ENCODE measurements around the gene HSF5. TPM values are rescaled to one million over a fixed set of nuclear protein-coding genes. Genes with fewer than 3 reads are reported as not detected.
"Not testable (repeated sequence)": the region's sequence is repeated elsewhere in the genome, so short reads cannot be mapped to it uniquely, and the experiment has no call there.

The HSF5 gene
- total RNA-seq, 1 experiment from 2014 or later, result not detected

DNA sequence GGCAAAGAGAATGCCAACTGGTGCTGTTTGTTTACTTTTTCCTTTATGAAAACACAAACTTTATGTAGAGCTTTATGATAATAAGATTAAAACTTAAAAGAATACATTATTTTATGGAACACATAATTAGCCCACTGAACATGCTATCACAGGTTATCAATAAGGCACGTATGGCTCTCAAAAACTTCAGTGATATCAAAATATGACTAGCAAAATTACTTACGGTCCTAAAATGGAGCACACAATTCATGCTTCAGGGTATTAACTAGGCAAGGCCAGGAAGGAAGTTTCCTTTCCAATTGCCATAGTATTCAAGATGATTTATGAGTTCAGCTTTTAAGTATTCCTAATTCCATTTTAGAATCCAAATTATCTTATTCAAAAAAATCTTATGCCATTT lies 74.5 kb downstream of the HSF5 start:
- DNase-seq (ENCODE audit: low spot score), result no peak

DNA sequence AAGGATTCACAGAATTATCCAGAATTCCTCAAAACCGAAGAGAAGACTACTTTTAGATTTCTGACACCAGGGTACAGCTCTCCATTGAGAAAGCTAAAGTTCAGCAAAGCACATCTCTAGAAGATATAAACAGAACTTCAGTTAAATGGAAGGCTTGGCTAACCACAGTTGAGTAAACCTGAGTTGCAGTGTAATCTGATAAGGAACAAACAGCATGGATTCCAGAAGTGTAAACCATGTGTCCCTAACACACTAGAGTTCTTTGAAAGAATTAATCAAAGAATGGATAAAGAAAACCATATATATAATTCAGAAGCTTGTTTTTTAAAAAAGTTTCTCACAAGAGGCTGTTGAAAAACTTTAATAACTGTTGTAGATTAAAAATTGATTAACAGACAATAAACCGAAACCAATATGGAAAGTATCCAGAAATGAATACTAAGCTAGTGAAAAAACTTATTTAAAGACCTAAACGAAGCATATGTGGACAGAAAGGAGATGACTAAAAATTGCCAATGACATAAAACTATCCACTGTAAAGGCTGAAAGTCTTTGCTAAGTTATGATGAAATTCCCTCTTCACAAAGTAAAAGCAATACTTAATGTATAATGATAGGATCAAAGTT lies 75.1 kb downstream of the HSF5 start:
- DNase-seq (ENCODE audit: low spot score), result peak; percentile 89

DNA sequence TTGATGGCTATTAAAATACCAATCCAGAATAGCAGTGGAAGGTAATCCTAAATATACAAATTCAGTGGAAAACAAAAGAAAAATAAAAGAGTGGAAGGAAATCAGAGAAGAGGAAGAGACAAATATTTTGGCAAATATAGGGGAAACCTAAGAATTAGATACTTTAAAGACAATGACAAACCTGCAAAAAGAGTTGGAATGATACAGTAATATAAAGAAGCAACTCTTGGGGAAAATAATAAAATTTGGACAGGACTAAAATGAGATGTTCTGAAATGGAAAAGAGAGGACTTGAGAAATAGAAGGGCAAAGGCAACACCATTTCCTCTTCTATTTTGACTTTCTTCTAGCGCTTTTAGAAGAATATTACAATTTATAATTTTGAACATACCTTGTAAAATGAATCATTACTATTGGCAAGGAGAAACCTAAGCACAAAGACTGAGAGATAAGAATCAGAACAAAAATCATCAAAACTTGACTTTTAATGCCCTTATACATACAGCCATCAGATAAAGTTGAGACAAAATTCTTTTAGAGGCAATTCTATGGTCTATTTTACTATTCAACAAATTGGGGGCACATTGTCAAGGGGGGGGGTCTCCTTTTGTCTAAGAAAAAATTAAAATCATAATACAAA lies 76.0 kb downstream of the HSF5 start:
- DNase-seq (ENCODE audit: low spot score), result no peak

DNA sequence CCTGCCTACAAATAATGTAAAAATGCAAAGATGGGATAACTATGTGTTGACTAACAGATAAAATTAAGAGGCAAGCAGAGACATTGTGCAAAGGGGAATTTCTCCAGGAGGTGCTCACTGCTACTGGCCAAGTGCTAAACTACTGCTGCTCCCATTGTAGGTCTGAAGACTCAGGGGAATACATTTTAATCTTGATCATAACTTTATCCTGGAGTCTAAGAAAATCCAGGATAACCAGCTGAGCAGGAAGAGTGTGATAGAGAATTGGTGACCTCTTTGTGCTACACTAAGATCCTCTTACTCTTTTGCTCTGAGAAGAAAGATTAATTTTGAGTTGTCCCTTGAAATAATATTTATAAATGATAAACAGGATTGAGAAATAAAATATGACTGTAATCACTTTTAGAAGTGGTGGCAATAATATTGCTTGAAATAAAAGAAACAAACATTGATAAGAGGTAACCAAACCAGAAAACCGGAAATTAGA lies 76.8 kb downstream of the HSF5 start:
- DNase-seq (ENCODE audit: low spot score), result no peak

DNA sequence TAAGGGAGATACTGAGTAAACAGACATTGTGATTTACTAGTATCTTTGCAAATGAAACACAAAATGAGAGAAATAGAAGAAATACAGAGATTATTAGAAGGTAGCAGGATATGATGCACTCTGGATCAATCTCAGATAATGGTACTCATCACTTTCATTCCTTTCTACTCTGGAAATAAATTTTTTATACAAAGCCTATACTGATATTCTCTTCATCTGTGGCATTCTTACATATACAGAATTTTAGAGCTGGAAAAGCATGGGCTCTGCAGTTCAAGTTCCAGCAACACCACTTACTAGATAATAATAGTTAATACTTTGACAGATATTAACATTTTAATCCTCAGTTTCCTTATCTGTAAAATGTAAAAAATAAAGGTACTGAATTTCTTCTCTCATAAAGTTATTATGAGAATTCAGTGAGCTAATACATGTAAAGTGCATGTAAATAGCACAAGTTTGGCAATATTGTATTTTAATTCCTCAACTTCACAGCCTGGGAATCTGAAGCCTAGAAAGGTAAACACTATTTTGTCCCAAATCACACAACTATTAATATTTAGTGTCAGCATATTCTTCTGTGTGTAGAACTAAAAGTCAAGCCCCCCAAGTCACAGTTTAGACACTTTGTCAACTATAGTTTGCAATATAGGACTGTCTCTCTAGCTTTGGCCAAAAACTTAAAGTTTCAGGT lies 77.3 kb downstream of the HSF5 start:
- DNase-seq (ENCODE audit: low spot score), result no peak

DNA sequence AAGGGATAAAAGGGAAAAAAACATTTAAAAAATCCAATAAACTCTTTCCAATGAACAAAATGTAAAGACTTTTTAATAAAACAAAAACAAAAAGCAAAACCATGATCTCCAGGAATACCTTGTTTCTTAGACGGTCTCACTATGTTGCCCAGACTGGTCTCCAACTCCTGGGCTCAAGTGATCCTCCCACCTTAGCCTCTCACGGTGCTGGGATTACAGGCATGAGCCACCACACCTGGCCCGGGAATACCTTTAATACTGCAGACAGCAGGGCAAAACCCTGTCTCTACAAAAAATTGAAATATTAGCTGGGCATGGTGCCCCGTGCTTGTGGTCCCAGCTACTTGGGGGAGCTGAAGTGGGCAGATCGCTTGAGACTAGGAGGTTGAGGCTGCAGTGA lies 78.8 kb downstream of the HSF5 start:
- no peak for DNase-seq (ENCODE audit: low spot score)

DNA sequence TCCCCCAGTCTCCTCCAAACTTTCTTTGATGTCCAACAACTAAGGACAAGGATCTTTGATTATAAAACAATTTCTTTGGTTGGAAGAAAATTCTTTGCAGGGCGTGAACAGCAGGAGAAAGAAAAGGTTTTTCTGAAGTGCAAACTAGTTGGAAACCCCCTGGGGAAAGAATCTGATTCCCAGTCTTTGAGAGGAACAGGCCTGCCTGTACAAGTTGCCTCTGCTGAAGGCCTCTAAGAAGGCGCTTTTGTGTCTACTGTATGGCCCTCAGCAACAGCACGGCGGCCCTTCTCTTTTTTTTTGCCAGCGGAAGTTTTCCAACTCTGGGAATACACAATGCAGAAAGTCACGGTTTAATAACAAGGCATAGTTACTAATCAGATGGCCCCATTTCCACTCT lies 84.9 kb downstream of the HSF5 start:
- no peak for DNase-seq (ENCODE audit: low spot score)

DNA sequence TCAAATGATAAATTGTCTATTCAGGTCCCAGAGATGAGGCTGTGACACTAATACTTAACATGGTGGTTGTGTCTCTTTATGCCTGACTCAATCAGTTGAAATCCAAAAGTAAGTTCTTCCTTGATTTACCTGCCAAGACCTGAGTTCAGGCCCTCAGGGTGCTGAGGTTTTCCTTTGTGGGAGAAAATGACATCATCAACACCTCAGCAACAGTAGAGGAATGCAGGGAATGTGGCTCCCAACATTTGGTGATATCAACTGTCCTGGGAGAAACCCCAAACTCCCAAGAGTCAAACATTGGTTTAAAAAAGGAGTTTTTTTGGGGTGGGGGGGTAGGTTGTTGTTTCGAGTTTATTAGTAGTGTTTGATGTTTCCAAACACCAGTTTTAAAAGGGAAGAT lies 85.5 kb downstream of the HSF5 start:
- DNase-seq (ENCODE audit: low spot score), result peak; percentile 37

DNA sequence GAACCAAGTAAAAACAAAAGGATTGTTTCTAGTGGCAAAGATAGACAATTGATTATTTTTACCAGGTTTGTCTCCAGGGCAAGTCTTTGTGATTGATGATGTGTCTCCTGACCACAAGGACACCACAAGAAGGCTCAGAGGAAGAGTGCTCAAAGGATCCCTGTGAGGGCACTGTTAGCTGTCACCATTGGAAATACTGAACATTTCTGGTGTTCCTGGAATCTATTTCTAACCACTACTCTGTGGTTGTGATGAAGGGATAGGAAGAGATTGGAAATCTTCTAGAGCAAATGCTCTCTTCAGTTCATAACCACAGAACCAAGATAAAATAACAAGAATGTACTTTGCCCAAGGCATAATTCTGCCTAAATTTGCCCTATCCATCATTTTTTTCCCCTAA lies 86.2 kb downstream of the HSF5 start:
- DNase-seq (ENCODE audit: low spot score), result peak; percentile 50

DNA sequence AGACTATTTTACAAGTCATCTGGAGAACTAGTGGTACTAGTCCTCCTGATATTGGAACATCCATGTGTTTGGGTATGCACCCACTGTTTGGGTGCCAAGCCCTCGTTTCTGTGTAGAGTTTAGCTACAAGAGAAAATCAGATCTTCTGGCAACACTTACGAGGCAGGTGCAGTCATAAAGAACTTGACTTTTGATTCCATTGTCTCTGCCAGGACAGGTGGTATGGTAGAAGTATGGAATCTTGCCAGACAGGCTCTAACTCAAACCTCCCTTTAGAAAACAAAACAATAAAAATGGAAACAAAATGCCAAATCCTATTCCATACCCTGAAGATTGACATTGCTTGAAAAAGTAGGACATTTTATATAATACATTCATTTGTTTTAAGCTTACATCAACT lies 86.9 kb downstream of the HSF5 start:
- DNase-seq (ENCODE audit: low spot score), result no peak

DNA sequence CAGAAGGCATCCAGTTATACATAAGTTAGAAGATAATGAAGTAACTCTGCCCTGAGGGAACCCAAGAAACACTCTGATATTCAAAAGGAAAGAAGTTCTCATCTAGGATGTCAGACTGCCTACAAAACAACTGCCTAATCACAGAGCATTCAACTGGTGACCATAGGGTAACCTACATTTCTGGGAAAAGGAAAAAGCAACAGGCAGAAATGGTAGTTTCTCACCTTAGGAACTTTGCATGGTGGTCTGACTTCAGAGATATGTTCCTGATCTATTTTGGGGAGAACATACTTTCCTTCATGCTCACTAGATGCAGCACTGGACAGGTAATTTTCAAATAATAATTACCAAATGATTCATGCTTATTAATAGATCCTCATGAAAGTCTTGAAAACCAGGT lies 87.4 kb downstream of the HSF5 start:
- DNase-seq (ENCODE audit: low spot score), result no peak

DNA sequence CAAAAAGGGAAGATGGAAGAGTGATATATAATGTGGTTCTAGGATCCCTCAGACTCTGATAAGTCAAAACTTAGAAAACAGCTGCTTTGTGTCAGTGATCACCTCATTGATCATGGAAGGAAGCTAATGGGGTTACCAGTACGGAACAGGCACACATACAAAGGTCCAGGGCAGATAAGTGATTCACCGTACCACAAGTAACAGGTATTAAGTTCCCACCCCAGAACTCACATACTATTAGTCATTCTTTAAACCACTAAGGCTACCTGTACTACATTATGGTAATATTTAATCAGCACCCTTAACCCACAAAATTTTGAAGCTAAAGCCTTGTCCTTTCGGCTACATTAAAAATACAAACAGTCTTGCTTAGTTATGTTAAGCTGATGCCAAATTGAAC lies 88.2 kb downstream of the HSF5 start:
- DNase-seq (ENCODE audit: low spot score), result no peak

DNA sequence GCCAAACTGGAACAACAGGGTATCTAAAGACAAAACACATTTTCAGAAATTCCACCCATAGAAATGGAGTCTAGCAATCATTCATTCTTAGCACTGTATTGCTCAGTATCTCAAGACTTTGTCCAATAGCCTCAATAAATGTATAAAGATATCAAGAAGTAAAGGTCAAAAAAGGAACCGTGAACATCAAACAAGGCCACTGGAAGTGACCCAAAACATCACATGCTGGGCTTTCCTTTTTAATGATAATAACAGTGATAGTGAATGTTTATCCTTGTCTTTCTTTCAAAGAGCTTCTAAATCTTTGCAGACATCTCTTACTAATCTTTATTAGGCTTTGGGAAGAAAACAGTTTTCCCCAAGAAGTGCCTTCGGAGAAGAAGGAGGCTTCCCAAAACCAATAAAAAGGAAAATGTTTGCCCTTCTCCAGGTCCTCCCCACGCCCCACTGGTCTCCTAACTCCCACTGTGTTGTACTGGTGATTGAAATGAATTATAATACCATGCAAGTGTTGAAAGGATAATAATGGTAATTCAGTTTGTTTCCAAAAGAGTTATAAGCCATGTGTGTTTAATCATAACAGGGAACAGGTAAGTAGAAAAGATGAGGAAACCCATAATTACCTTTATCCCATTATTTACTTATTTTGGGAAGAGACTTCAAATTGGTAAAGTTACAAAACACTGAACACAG lies 89.5 kb downstream of the HSF5 start:
- no peak for DNase-seq (ENCODE audit: low spot score)

DNA sequence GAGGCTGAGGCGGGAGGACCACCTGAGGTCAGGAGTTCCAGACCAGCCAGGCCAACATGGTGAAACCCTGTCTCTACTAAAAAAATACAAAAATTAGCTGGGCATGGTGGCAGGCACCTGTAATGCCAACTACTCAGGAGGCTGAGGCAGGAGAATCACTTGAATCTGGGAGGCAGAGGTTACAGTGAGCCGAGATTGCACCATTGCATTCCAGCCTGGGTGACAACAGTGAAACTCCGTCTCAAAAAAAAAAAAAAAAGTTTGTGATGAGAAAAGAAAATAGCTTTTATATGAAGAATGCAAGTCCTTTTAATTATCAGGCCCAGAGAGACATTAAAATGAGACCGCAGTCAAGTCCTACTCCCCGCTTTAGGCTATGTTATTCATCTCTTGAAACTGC lies 90.8 kb downstream of the HSF5 start:
- not testable (repeated sequence) for DNase-seq (ENCODE audit: low spot score)

DNA sequence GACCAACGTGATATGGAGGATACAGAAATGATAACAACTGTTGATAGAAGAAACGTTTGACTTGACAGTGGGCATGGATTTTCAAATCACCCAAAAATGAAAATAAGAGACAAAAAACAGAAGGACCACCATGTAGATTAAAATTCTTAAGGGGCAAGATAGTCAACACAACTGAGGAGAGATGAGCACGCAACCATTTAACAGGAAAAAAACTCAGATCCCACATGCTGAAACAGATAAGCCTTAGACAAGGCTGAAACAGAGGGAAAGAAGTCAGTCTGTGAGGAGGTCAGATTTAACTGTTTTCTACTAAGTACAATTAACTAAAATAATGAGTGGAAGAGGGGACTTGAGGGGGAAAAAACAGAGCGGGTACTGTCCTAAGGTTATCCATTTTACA lies 92.0 kb downstream of the HSF5 start:
- DNase-seq (ENCODE audit: low spot score), result no peak

DNA sequence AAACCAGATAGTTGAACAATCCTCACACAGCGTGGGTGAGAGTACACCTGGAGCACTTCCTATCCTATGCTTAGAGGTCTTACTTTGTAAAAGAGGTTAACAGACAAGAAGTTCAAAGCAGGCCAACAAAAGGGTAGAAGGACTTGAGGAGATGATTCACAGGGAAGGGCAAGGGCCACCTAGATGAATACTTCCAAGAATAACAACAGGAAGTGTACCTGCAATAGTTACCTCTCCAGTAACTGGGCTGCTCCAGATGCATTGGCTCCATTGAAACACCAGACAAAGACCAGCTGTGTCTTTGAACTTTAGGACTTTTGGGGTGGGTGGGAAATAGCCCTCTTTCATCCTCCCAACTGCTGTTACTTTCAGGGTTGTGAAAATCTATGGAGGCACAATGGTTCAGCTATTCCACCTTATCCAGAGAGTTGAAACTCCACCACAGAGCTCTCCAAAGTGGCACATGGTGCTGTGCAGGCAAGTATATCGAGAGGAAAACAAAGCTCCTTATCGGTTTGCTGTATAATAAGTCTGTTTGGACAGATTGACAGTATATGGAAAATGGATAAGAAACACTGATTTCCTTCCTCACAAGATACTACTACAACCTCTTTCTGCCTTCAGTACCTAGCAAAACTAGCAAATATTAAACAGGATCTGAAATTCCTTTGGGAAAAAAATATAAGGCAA lies 93.5 kb downstream of the HSF5 start:
- no peak for DNase-seq (ENCODE audit: low spot score)

DNA sequence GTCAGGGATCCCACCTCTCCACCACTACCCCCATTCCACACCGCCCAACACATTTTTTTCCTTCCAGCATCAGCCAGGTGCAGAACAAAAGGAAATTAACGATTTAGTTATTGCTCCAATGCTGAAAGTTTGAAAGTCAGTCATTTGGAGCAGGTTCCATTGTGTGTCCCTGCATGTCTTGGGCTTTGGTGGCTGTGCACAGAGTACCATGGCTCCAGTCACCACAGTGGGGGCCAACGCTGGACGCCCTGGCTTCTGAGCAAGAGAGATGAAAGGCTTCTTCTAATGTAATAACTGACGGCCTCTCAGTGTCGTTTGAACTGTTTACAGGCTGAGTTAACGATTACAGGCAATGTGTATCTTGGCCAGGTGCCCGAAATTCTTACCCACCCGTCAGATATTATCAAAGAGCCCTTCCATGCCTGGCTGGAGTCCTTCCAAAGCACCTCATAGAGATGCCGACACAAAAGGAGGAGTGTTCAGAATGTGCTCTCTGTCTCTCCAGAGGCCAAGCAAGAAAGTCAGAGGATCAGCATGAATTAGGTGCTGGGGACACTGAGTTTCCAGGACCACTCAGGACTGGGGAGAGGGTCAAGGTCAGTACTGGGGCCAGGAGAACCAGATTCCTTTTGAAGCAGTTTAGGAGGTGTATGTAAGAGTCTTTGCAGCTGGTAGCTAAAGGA lies 96.8 kb downstream of the HSF5 start:
- DNase-seq (ENCODE audit: low spot score), result peak; percentile 79

DNA sequence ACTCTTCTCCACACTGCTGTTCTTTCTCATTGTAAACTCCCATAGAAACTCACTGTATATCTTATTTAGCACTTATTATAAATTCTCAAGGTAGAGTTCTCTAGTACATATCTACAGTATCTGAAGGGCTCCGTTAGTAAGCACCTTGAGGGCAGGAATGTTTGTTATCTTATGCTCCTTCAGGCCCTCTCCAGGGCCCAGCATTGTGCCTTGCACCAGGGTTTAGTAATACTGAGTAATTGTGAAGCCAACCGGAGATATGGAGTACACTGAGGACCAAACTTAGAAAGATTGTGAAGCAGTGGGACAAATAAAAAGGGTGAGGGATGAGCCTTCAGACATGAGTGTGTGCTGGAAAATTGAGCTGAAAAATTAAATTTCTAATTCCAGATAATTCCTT lies 97.3 kb downstream of the HSF5 start:
- DNase-seq (ENCODE audit: low spot score), result no peak

DNA sequence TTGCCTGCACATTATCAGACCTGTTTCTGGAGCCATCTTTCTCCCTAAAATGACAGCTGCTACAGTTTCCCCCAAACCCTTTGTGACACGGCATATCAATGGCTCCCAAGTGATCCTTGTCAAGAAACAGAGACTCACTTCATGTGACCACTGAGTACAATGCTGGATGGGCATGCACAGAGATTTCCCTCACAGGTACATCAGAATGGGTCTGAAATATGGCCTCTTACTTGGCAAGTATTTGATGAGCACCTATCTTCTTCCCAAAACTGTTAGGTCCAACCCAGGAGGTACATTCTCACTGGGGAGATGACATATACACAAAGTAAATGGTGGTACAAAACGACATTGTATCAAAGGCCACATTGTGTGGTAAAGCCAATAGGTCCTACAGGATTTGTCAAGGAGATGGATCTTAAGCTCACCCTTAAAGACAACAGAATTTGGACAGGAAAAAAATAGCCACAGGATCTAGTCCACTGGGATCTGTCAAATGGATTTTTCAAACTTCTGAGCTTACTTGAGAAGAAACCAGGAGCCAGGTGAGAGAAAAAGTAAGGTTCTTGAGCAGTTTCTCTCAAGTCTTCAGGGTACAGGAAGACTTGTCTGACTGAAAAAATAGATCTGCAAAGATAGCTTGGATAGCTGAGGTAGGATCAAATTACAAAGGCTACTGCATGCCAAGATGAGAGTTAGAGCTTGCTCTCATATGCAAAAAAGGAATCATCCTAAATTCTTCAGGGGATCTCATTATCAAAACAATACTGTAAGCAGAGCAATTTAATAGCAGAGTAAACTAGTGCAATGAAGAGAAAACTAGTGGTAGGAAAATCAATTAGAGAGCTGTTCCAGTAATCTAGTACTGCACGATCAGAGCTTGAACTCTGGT lies 99.7 kb downstream of the HSF5 start:
- no peak for DNase-seq (ENCODE audit: low spot score)

DNA sequence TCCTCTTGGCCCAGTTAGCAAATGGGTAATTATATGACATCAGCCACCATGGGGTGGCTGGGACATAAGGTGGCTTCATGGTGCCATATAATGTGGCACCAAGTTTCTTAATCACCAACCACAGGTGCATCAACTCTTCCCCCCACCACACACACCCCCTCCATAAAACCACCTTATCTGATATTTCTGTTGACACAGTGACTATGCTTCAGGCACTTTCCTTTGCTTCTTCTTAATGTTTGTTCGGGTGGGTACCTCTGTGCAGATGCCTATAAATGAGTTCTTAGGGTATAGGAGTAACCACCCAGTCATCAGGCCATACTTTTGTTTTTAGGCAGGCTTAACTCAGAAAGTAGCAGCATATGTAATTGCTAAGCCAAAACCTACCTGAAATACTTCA lies 100.4 kb downstream of the HSF5 start:
- DNase-seq (ENCODE audit: low spot score), result no peak

All from H4 (cell line).